Astrocyte (in vitro differentiated cells and primary cell): ENCODE measurements around the gene IDE. TPM values are rescaled to one million over a fixed set of nuclear protein-coding genes. Genes with fewer than 3 reads are reported as not detected.
"Not testable (repeated sequence)": the region's sequence is repeated elsewhere in the genome, so short reads cannot be mapped to it uniquely, and the experiment has no call there.

ENCODE experiments used
- DNase-seq: peaks from one replicate; pipeline ENCODE4 v3.0.0-alpha.2; 2010; ENCODE audit warnings: low read depth
- FAIRE-seq: peaks from 2 replicates; lab custom pipeline; 2011; peaks lifted over from hg19 to GRCh38; lab: Jason Lieb, UNC
- H2AFZ ChIP-seq: 2 replicates; pipeline ENCODE4 v1.6.0; 2012; ENCODE audit warnings: low read depth, low read length, inconsistent platforms
- H3K27ac ChIP-seq: 2 replicates; pipeline ENCODE4 v1.5.1; 2011; ENCODE audit warnings: low read depth, low read length, inconsistent platforms
- H3K27me3 ChIP-seq: 2 replicates; pipeline ENCODE4 v1.6.0; 2011; ENCODE audit warnings: low read length, inconsistent platforms; ENCODE audit not compliant: insufficient read depth
- H3K36me3 ChIP-seq: 2 replicates; pipeline ENCODE4 v1.5.1; 2011; ENCODE audit warnings: low read length, inconsistent platforms; ENCODE audit not compliant: insufficient read depth
- H3K4me1 ChIP-seq: 2 replicates; pipeline ENCODE4 v1.5.1; 2011; ENCODE audit warnings: low read length, inconsistent platforms; ENCODE audit not compliant: insufficient read depth
- H3K4me2 ChIP-seq: 2 replicates; pipeline ENCODE4 v1.6.0; 2012; ENCODE audit warnings: low read length, inconsistent platforms
- H3K4me3 ChIP-seq: 2 replicates; pipeline ENCODE4 v1.5.1; 2011; ENCODE audit warnings: low read depth, mild to moderate bottlenecking, low read length, inconsistent platforms; ENCODE audit not compliant: insufficient read depth
- H3K79me2 ChIP-seq: 2 replicates; pipeline ENCODE4 v1.6.0; 2012; ENCODE audit warnings: mild to moderate bottlenecking, low read length, inconsistent platforms; ENCODE audit not compliant: insufficient read depth
- H3K9ac ChIP-seq: 2 replicates; pipeline ENCODE4 v1.6.0; 2012; ENCODE audit warnings: mild to moderate bottlenecking, low read length, inconsistent platforms
- H3K9me3 ChIP-seq: 2 replicates; pipeline ENCODE4 v1.5.1; 2012; ENCODE audit warnings: low read depth, mild to moderate bottlenecking, low read length, inconsistent platforms; ENCODE audit not compliant: insufficient read depth
- H4K20me1 ChIP-seq: 2 replicates; pipeline ENCODE4 v1.6.0; 2012; ENCODE audit warnings: low read length, inconsistent platforms; ENCODE audit not compliant: insufficient read depth
- H3K27ac Mint-ChIP-seq: one replicate; pipeline ENCODE4 v1.8.0; 2021; ENCODE audit warnings: mild to moderate bottlenecking, mixed read lengths; ENCODE audit not compliant: unreplicated experiment
- H3K27me3 Mint-ChIP-seq: one replicate; pipeline ENCODE4 v1.8.0; 2021; ENCODE audit warnings: low read depth, mixed read lengths; ENCODE audit not compliant: unreplicated experiment
- H3K36me3 Mint-ChIP-seq: one replicate; pipeline ENCODE4 v1.8.0; 2021; ENCODE audit warnings: low read depth, mixed read lengths; ENCODE audit not compliant: unreplicated experiment
- H3K4me1 Mint-ChIP-seq: one replicate; pipeline ENCODE4 v1.8.0; 2021; ENCODE audit warnings: low read depth, mixed read lengths; ENCODE audit not compliant: unreplicated experiment
- H3K4me3 Mint-ChIP-seq: one replicate; pipeline ENCODE4 v1.8.0; 2021; ENCODE audit warnings: mild to moderate bottlenecking, moderate library complexity, mixed read lengths; ENCODE audit not compliant: unreplicated experiment
- H3K9me3 Mint-ChIP-seq: one replicate; pipeline ENCODE4 v1.8.0; 2021; ENCODE audit warnings: mild to moderate bottlenecking, mixed read lengths; ENCODE audit not compliant: unreplicated experiment
- CTCF ChIP-seq: IDR thresholded peaks from 2 replicates; pipeline ENCODE4 v1.5.1; 2011; ENCODE audit warnings: low read depth, mild to moderate bottlenecking, inconsistent platforms, low read length, moderate library complexity; ENCODE audit not compliant: insufficient read depth
- EZH2 ChIP-seq: IDR thresholded peaks from 2 replicates; pipeline ENCODE4 v1.6.1; 2012; ENCODE audit warnings: mild to moderate bottlenecking, low read length, inconsistent platforms; ENCODE audit not compliant: insufficient read depth
- total RNA-seq: library from RNA; stranded (reverse); gene quantifications from 2 replicates; pipeline ENCODE4 v1.2.1, GENCODE V29; 2021

The IDE gene
- total RNA-seq, 1 donor from 2014 or later, result 35.9 TPM

GRCh38 chr10:92470026-92470425 is 103.9 kb downstream of the IDE start:
- no peaks in the 10 kb centered on the region for H3K27me3 ChIP-seq
- Mint-ChIP-seq H3K4me3 (no peak overlapping the region), H3K27ac (no peak overlapping the region), H3K9me3 (no peaks in the 10 kb centered on the region), H3K27me3 (no peaks in the 10 kb centered on the region), H3K36me3 (peaks cover 8% of the 10 kb centered on the region), H3K4me1 (no peaks in the 10 kb centered on the region)
- no peaks in the 10 kb centered on the region for H4K20me1 ChIP-seq
- H3K4me1 ChIP-seq, result no peaks in the 10 kb centered on the region
- H3K36me3 ChIP-seq, result peaks cover 13% of the 10 kb centered on the region
- no peak for TF ChIP-seq EZH2
- TF ChIP-seq CTCF, result no peak
- H3K4me2 ChIP-seq, result no peak overlapping the region
- FAIRE-seq, result no peak
- H3K9ac ChIP-seq, result no peak overlapping the region
- no peak for DNase-seq
- H3K4me3 ChIP-seq, result no peak overlapping the region
- no peak overlapping the region for H3K27ac ChIP-seq
- H3K79me2 ChIP-seq, result no peaks in the 10 kb centered on the region
- H2AFZ ChIP-seq, result no peak overlapping the region
- no peaks in the 10 kb centered on the region for H3K9me3 ChIP-seq

GRCh38 chr10:92464364-92464763 is 109.5 kb downstream of the IDE start:
- H4K20me1 ChIP-seq, result no peaks in the 10 kb centered on the region
- no peak overlapping the region for H3K4me3 ChIP-seq
- H3K4me2 ChIP-seq, result no peak overlapping the region
- H3K27ac ChIP-seq, result no peak overlapping the region
- H3K36me3 ChIP-seq, result peaks cover 14% of the 10 kb centered on the region
- H3K27me3 Mint-ChIP-seq, result no peaks in the 10 kb centered on the region
- no peak overlapping the region for H3K9ac ChIP-seq
- H3K27me3 ChIP-seq, result no peaks in the 10 kb centered on the region
- H3K36me3 Mint-ChIP-seq, result peaks cover 22% of the 10 kb centered on the region
- no peak overlapping the region for H3K4me3 Mint-ChIP-seq
- no peaks in the 10 kb centered on the region for H3K4me1 Mint-ChIP-seq
- no peaks in the 10 kb centered on the region for H3K79me2 ChIP-seq
- H3K27ac Mint-ChIP-seq, result no peak overlapping the region
- no peak overlapping the region for H2AFZ ChIP-seq
- DNase-seq (no peak), FAIRE-seq (no peak)
- no peak for TF ChIP-seq CTCF
- no peak for TF ChIP-seq EZH2
- no peaks in the 10 kb centered on the region for H3K9me3 Mint-ChIP-seq
- no peaks in the 10 kb centered on the region for H3K9me3 ChIP-seq
- no peaks in the 10 kb centered on the region for H3K4me1 ChIP-seq

GRCh38 chr10:92463582-92463981 is 110.3 kb downstream of the IDE start:
- H3K27ac ChIP-seq, result no peak overlapping the region
- Mint-ChIP-seq H3K27ac (no peak overlapping the region), H3K27me3 (no peaks in the 10 kb centered on the region), H3K9me3 (no peaks in the 10 kb centered on the region), H3K4me3 (no peak overlapping the region), H3K36me3 (peaks cover 16% of the 10 kb centered on the region), H3K4me1 (no peaks in the 10 kb centered on the region)
- no peaks in the 10 kb centered on the region for H4K20me1 ChIP-seq
- H3K36me3 ChIP-seq, result peaks cover 20% of the 10 kb centered on the region
- H3K9ac ChIP-seq, result no peak overlapping the region
- FAIRE-seq, result no peak
- no peak overlapping the region for H2AFZ ChIP-seq
- no peak overlapping the region for H3K4me2 ChIP-seq
- no peak for TF ChIP-seq CTCF
- no peak for TF ChIP-seq EZH2
- no peak for DNase-seq
- H3K4me3 ChIP-seq, result no peak overlapping the region
- no peaks in the 10 kb centered on the region for H3K79me2 ChIP-seq
- H3K27me3 ChIP-seq, result no peaks in the 10 kb centered on the region
- no peaks in the 10 kb centered on the region for H3K4me1 ChIP-seq
- H3K9me3 ChIP-seq, result no peaks in the 10 kb centered on the region

- not testable (repeated sequence) for FAIRE-seq, H3K27ac ChIP-seq, H3K4me3 ChIP-seq, H3K9ac ChIP-seq, H3K27me3 Mint-ChIP-seq, H3K4me1 ChIP-seq, H3K9me3 ChIP-seq, H3K4me1 Mint-ChIP-seq, H3K4me3 Mint-ChIP-seq, H3K27ac Mint-ChIP-seq, DNase-seq, H3K36me3 Mint-ChIP-seq, H3K4me2 ChIP-seq, H3K9me3 Mint-ChIP-seq, H4K20me1 ChIP-seq, H2AFZ ChIP-seq, H3K27me3 ChIP-seq, H3K79me2 ChIP-seq
- peaks cover 19% of the 10 kb centered on the region for H3K36me3 ChIP-seq
Measured at GRCh38 chr10:92454955-92455354, 118.9 kb downstream of the IDE start.
